ENCODE data around the gene MCC. TPM values are rescaled to one million over a fixed set of nuclear protein-coding genes. Genes with fewer than 3 reads are reported as not detected.

The MCC gene
- total RNA-seq, 4 donors from 2014 or later, result 17.0 to 24.8 (median 21.0) TPM

GRCh38 chr5:113243349-113243664 is 244.9 kb downstream of the MCC start:
- WGBS, result 78% methylated on average over 2 of the region's 2 CpGs
- peaks cover 12 to 32% (median 22%) of the 10 kb centered on the region in 4 donors for H3K4me1 ChIP-seq
- no peaks in the 10 kb centered on the region for H3K9me3 ChIP-seq
- intact Hi-C loops (cut with DNase I), result no loop called here
- H3K27me3 ChIP-seq, result no peaks in the 10 kb centered on the region
- DNase-seq (ENCODE audit: extremely low spot score), result no peak
- no peaks in the 10 kb centered on the region for H3K36me3 ChIP-seq
- H3K4me3 ChIP-seq, result no peak overlapping the region
- no peak for TF ChIP-seq EP300 (IDR thresholded peaks at IDR 0.05)
- TF ChIP-seq CTCF (IDR thresholded peaks at IDR 0.05), result no peak
- TF ChIP-seq POLR2A (IDR thresholded peaks at IDR 0.05; ENCODE audit: low read depth), result no peak
- TF ChIP-seq POLR2AphosphoS5 (IDR thresholded peaks at IDR 0.05), result no peak
- H3K27ac ChIP-seq (replicated peaks in 1 of 4), result no peak overlapping the region

- Histone ChIP-seq H3K27ac (replicated peaks in 1 of 4) (no peak overlapping the region), H3K36me3 (no peaks in the 10 kb centered on the region), H3K4me1 (peaks cover 11 to 32% (median 24%) of the 10 kb centered on the region in 4 donors), H3K9me3 (no peaks in the 10 kb centered on the region), H3K27me3 (no peaks in the 10 kb centered on the region), H3K4me3 (no peak overlapping the region)
- DNase-seq (ENCODE audit: extremely low spot score), result no peak
- TF ChIP-seq POLR2A (IDR thresholded peaks at IDR 0.05; ENCODE audit: low read depth), result no peak
- intact Hi-C loops (cut with DNase I), result no loop called here
- WGBS, result 96% methylated on average over 8 of the region's 8 CpGs
These were observed 245.5 kb downstream of the MCC start for GRCh38 chr5:113242481-113243348.

GRCh38 chr5:113240951-113241726 is 247.1 kb downstream of the MCC start:
- H3K27me3 ChIP-seq, result no peaks in the 10 kb centered on the region
- WGBS, result 94% methylated on average over 3 of the region's 3 CpGs
- peaks cover 4 to 19% (median 17%) of the 10 kb centered on the region in 4 donors for H3K4me1 ChIP-seq
- intact Hi-C loops (cut with DNase I), result no loop called here
- H3K4me3 ChIP-seq, result no peak overlapping the region
- no peaks in the 10 kb centered on the region for H3K9me3 ChIP-seq
- no peaks in the 10 kb centered on the region for H3K36me3 ChIP-seq
- TF ChIP-seq CTCF (IDR thresholded peaks at IDR 0.05) (no peak), EP300 (IDR thresholded peaks at IDR 0.05) (no peak), POLR2AphosphoS5 (IDR thresholded peaks at IDR 0.05) (no peak), POLR2A (IDR thresholded peaks at IDR 0.05; ENCODE audit: low read depth) (no peak)
- no peak for DNase-seq (ENCODE audit: extremely low spot score)
- no peak overlapping the region for H3K27ac ChIP-seq (replicated peaks in 1 of 4)

GRCh38 chr5:113240032-113240431 is 248.2 kb downstream of the MCC start:
- no peak overlapping the region for H3K27ac ChIP-seq (replicated peaks in 1 of 4)
- H3K9me3 ChIP-seq, result no peaks in the 10 kb centered on the region
- 99% methylated on average over 4 of the region's 4 CpGs for WGBS
- intact Hi-C loops (cut with DNase I), result no loop called here
- no peak for DNase-seq (ENCODE audit: extremely low spot score)
- H3K4me3 ChIP-seq, result no peak overlapping the region
- TF ChIP-seq POLR2A (IDR thresholded peaks at IDR 0.05; ENCODE audit: low read depth) (no peak), EP300 (IDR thresholded peaks at IDR 0.05) (no peak), POLR2AphosphoS5 (IDR thresholded peaks at IDR 0.05) (no peak), CTCF (IDR thresholded peaks at IDR 0.05) (no peak)
- no peaks in the 10 kb centered on the region for H3K27me3 ChIP-seq
- no peaks in the 10 kb centered on the region for H3K36me3 ChIP-seq
- H3K4me1 ChIP-seq, result peaks cover 0 to 12% (median 7%) of the 10 kb centered on the region in 4 donors

GRCh38 chr5:113237893-113238292 is 250.4 kb downstream of the MCC start:
- H3K27me3 ChIP-seq, result no peaks in the 10 kb centered on the region
- intact Hi-C loops (cut with DNase I), result no loop called here
- no peak overlapping the region for H3K27ac ChIP-seq (replicated peaks in 1 of 4)
- no peaks in the 10 kb centered on the region for H3K9me3 ChIP-seq
- H3K36me3 ChIP-seq, result no peaks in the 10 kb centered on the region
- DNase-seq (ENCODE audit: extremely low spot score), result no peak
- H3K4me3 ChIP-seq, result no peak overlapping the region
- TF ChIP-seq CTCF (IDR thresholded peaks at IDR 0.05) (no peak), POLR2A (IDR thresholded peaks at IDR 0.05; ENCODE audit: low read depth) (no peak), POLR2AphosphoS5 (IDR thresholded peaks at IDR 0.05) (no peak), EP300 (IDR thresholded peaks at IDR 0.05) (no peak)
- H3K4me1 ChIP-seq, result peaks cover 7 to 32% (median 11%) of the 10 kb centered on the region in 4 donors
